Effector memory CD8-positive, alpha-beta T cell (primary cell): Measurements from ENCODE around the gene MRPS31.
"Not testable (repeated sequence)": the region's sequence is repeated elsewhere in the genome, so short reads cannot be mapped to it uniquely, and the experiment has no call there.

Experiments used
- ATAC-seq: fragments of 150-1000 bp; cut with Tn5 transposase; replicated peaks from 2 replicates; pipeline ENCODE4 v1.10.0; 2021; ENCODE audit warnings: mild to moderate bottlenecking, moderate library complexity
- DNase-seq, 3 experiments: peaks; one replicate each; pipeline ENCODE4 v3.0.0; 2021
- H3K27ac Mint-ChIP-seq, 2 donors: one replicate each; pipeline ENCODE4 v1.8.0; 2022; ENCODE audit warnings: mild to moderate bottlenecking in 2 of 2, mixed read lengths in 2 of 2, moderate library complexity in 2 of 2
- H3K27me3 Mint-ChIP-seq, 2 donors: one replicate each; pipeline ENCODE4 v1.8.0; 2022; ENCODE audit warnings: mixed read lengths in 2 of 2
- H3K36me3 Mint-ChIP-seq: one replicate; pipeline ENCODE4 v1.8.0; 2022; ENCODE audit warnings: mild to moderate bottlenecking, moderate library complexity, mixed read lengths; ENCODE audit not compliant: insufficient read depth
- H3K4me1 Mint-ChIP-seq, 2 donors: one replicate each; pipeline ENCODE4 v1.8.0; 2022; ENCODE audit warnings: low read depth in 2 of 2, mixed read lengths in 2 of 2
- H3K4me3 Mint-ChIP-seq, 2 donors: one replicate each; pipeline ENCODE4 v1.8.0; 2022; ENCODE audit warnings: mild to moderate bottlenecking in 2 of 2, mixed read lengths in 2 of 2, moderate library complexity in 2 of 2
- H3K9me3 Mint-ChIP-seq, 2 donors: one replicate each; pipeline ENCODE4 v1.8.0; 2022; ENCODE audit warnings: mixed read lengths in 2 of 2

Gene MRPS31

GRCh38 chr13:40765602-40766001, 5.4 kb downstream of the MRPS31 start:
- Mint-ChIP-seq H3K27ac (peak overlapping the region in 1 of 2 donors; percentile 28), H3K4me1 (peaks cover 28 to 36% of the 10 kb centered on the region in 2 donors), H3K36me3 (peaks cover 26% of the 10 kb centered on the region), H3K4me3 (no peak overlapping the region), H3K9me3 (no peaks in the 10 kb centered on the region), H3K27me3 (no peaks in the 10 kb centered on the region)
- DNase-seq (no peak), ATAC-seq (no peak)

- ATAC-seq (peak; percentile 70), DNase-seq (no peak)
- peaks cover 31% of the 10 kb centered on the region for H3K36me3 Mint-ChIP-seq
- no peaks in the 10 kb centered on the region for H3K9me3 Mint-ChIP-seq
- H3K4me1 Mint-ChIP-seq = peaks cover 20 to 27% of the 10 kb centered on the region in 2 donors
- no peak overlapping the region for H3K4me3 Mint-ChIP-seq
- peak overlapping the region; percentile 64 to 75 for H3K27ac Mint-ChIP-seq
- H3K27me3 Mint-ChIP-seq = no peaks in the 10 kb centered on the region
These were observed 6.2 kb downstream of the MRPS31 start for GRCh38 chr13:40764587-40765403.

DNA sequence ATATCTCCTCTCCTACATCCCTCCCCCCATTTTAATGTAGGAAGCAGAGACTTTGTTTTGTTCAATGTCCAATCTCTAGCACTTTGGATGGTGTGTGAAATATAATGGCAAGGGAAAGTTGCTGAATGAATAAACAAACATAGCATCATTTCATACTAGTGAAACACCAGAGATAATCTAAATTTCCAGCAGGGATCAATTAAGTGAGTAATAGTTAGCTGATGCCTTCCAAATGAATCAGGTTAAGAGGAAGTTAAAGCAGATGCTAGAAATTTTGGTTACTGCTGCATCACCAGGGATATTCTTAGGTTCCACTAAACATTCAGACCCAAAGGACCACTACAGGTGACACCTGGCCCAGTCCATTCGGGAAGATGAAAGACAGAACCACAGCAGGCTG, 8.1 kb downstream of the MRPS31 start:
- Mint-ChIP-seq H3K4me3 (no peak overlapping the region), H3K27me3 (no peaks in the 10 kb centered on the region), H3K27ac (peak overlapping the region; percentile 72 to 90), H3K36me3 (peaks cover 49% of the 10 kb centered on the region), H3K4me1 (peaks cover 21% of the 10 kb centered on the region in 2 donors), H3K9me3 (no peaks in the 10 kb centered on the region)
- ATAC-seq = no peak
- DNase-seq = no peak

GRCh38 chr13:40758811-40759210, 12.2 kb downstream of the MRPS31 start:
- ATAC-seq (no peak), DNase-seq (no peak)
- no peaks in the 10 kb centered on the region for H3K27me3 Mint-ChIP-seq
- peaks cover 67% of the 10 kb centered on the region for H3K36me3 Mint-ChIP-seq
- no peak overlapping the region for H3K4me3 Mint-ChIP-seq
- no peak overlapping the region for H3K27ac Mint-ChIP-seq
- H3K9me3 Mint-ChIP-seq = no peaks in the 10 kb centered on the region
- H3K4me1 Mint-ChIP-seq = peaks cover 15 to 17% of the 10 kb centered on the region in 2 donors

GRCh38 chr13:40756042-40756441, 14.9 kb downstream of the MRPS31 start:
- Mint-ChIP-seq H3K27ac (peak overlapping the region in 1 of 2 donors; percentile 22), H3K4me1 (peaks cover 3 to 6% of the 10 kb centered on the region in 2 donors), H3K9me3 (no peaks in the 10 kb centered on the region), H3K27me3 (no peaks in the 10 kb centered on the region), H3K36me3 (peaks cover 63% of the 10 kb centered on the region), H3K4me3 (no peak overlapping the region)
- ATAC-seq = no peak
- DNase-seq = no peak

- ATAC-seq (no peak), DNase-seq (no peak)
- Mint-ChIP-seq H3K36me3 (peaks cover 62% of the 10 kb centered on the region), H3K27ac (no peak overlapping the region), H3K4me3 (no peak overlapping the region), H3K9me3 (no peaks in the 10 kb centered on the region), H3K27me3 (no peaks in the 10 kb centered on the region), H3K4me1 (peaks cover 3 to 6% of the 10 kb centered on the region in 2 donors)
These were observed 15.8 kb downstream of the MRPS31 start for GRCh38 chr13:40755082-40755700.

- Mint-ChIP-seq H3K9me3 (no peaks in the 10 kb centered on the region), H3K4me3 (no peak overlapping the region), H3K27ac (no peak overlapping the region), H3K4me1 (peaks cover 0 to 6% of the 10 kb centered on the region in 2 donors), H3K36me3 (peaks cover 38% of the 10 kb centered on the region), H3K27me3 (no peaks in the 10 kb centered on the region)
- DNase-seq = no peak
- no peak for ATAC-seq
These were observed 21.7 kb downstream of the MRPS31 start for GRCh38 chr13:40749327-40749726.

DNA sequence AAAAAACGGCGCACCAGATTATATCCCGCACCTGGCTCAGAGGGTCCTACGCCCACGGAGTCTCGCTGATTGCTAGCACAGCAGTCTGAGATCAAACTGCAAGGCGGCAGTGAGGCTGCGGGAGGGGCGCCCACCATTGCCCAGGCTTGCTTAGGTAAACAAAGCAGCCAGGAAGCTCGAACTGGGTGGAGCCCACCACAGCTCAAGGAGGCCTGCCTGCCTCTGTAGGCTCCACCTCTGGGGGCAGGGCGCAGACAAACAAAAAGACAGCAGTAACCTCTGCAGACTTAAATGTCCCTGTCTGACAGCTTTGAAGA, 35.8 kb downstream of the MRPS31 start:
- ATAC-seq, H3K27me3 Mint-ChIP-seq, H3K9me3 Mint-ChIP-seq, H3K36me3 Mint-ChIP-seq, H3K4me1 Mint-ChIP-seq: not testable (repeated sequence)
- peak in 2 of 3 experiments; percentile 5 to 12 for DNase-seq
- Mint-ChIP-seq H3K27ac (peak overlapping the region in 1 of 2 donors; percentile 71), H3K4me3 (peak overlapping the region; percentile 48 to 74)

DNA sequence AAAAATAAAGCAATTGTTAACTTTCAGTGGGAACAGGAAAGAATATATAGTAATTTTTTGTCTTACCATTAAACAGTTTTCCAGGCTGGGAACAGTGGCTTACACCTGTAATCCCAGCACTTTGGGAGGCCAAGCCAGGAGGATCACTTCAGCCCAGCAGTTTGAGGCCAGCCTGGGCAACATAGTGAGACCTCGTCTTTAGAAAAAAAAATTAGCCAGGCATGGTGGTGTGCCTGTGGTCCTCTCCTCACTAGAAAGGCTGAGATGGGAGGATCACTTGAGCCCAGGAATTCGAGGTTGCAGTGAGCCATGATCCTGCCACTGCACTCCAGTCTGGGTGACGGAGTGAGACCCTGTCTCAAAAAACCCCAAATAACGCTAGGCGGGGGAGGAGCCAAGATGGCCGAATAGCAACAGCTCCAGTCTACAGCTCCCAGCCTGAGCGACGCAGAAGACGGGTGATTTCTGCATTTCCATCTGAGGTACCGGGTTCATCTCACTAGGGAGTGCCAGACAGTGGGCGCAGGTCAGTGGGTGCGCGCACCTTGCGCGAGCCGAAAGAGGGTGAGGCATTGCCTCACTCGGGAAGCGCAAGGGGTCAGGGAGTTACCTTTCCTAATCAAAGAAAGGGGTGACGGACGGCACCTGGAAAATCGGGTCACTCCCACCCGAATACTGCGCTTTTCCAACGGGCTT, 36.3 kb downstream of the MRPS31 start:
- not testable (repeated sequence) for H3K36me3 Mint-ChIP-seq, DNase-seq, ATAC-seq, H3K4me1 Mint-ChIP-seq, H3K27me3 Mint-ChIP-seq, H3K9me3 Mint-ChIP-seq
- peak overlapping the region; percentile 71 to 84 for H3K27ac Mint-ChIP-seq
- H3K4me3 Mint-ChIP-seq = peak overlapping the region; percentile 48 to 74

DNA sequence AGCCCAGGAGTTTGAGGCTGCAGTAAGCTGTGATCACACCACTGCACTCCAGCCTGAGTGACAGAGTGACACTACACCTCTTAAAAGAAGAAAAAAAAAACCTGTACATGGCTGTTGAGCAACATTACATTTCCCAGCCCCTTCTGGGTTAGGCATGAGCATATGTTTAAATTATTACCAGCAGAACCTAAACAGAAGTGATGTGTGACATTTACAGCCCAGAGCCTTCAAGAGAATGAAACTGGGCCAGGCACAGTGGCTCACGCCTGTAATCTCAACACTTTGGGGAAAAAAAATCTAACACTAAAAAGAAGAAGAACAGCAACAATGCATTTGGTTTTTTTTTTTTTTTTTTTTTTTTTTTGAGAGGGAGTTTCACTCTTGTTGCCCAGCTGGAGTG, 38.3 kb downstream of the MRPS31 start:
- DNase-seq (no peak), ATAC-seq (peak; percentile 54)
- Mint-ChIP-seq H3K27ac (peak overlapping the region; percentile 52 to 56), H3K27me3 (no peaks in the 10 kb centered on the region), H3K9me3 (no peaks in the 10 kb centered on the region), H3K4me3 (no peak overlapping the region), H3K4me1 (peaks cover 6% of the 10 kb centered on the region in 2 donors), H3K36me3 (peaks cover 22% of the 10 kb centered on the region)

DNA sequence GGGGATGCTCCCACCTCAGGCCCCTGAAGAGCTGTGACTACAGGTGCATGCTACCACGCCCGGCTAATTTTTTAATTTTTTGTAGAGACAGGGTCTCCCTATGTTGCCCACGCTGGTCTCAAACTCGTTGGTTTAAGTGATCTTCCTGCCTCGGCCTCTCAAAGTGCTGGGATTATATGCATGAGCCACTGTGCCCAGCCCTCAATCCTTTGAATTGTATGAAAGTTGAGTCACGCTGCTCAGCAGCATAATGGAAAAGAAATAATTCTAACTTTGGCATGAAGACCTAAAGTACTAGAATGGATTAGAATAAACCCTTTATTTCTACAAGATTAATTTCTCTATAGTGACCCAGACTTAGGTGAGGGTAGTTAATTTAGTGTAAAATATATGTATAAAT, 42.4 kb downstream of the MRPS31 start:
- ATAC-seq (no peak), DNase-seq (no peak)
- H3K4me1 Mint-ChIP-seq = peaks cover 3 to 6% of the 10 kb centered on the region in 2 donors
- H3K27me3 Mint-ChIP-seq = no peaks in the 10 kb centered on the region
- H3K36me3 Mint-ChIP-seq = peaks cover 42% of the 10 kb centered on the region
- no peak overlapping the region for H3K4me3 Mint-ChIP-seq
- H3K27ac Mint-ChIP-seq = peak overlapping the region in 1 of 2 donors; percentile 5
- H3K9me3 Mint-ChIP-seq = no peaks in the 10 kb centered on the region

- DNase-seq, H3K9me3 Mint-ChIP-seq, H3K4me1 Mint-ChIP-seq, H3K4me3 Mint-ChIP-seq, ATAC-seq, H3K27ac Mint-ChIP-seq, H3K27me3 Mint-ChIP-seq: not testable (repeated sequence)
- peaks cover 11% of the 10 kb centered on the region for H3K36me3 Mint-ChIP-seq
These were observed 56.6 kb downstream of the MRPS31 start for GRCh38 chr13:40714433-40714832.

GRCh38 chr13:40706439-40706838, 64.6 kb downstream of the MRPS31 start:
- H3K27me3 Mint-ChIP-seq = no peaks in the 10 kb centered on the region
- DNase-seq (no peak), ATAC-seq (peak; percentile 26)
- H3K36me3 Mint-ChIP-seq = no peaks in the 10 kb centered on the region
- peaks cover 0 to 5% of the 10 kb centered on the region in 2 donors for H3K4me1 Mint-ChIP-seq
- H3K9me3 Mint-ChIP-seq = peaks cover 0 to 7% of the 10 kb centered on the region in 2 donors
- H3K27ac Mint-ChIP-seq = no peak overlapping the region
- no peak overlapping the region for H3K4me3 Mint-ChIP-seq

- no peak for DNase-seq
- Mint-ChIP-seq H3K27ac (no peak overlapping the region), H3K4me3 (no peak overlapping the region), H3K27me3 (no peaks in the 10 kb centered on the region), H3K4me1 (no peaks in the 10 kb centered on the region), H3K36me3 (no peaks in the 10 kb centered on the region), H3K9me3 (no peaks in the 10 kb centered on the region)
- ATAC-seq = no peak
These were observed 73.3 kb downstream of the MRPS31 start for GRCh38 chr13:40697711-40698110.
